Aorta (tissue), 4 donors: ENCODE data around the gene MARVELD3. TPM values are rescaled to one million over a fixed set of nuclear protein-coding genes. Genes with fewer than 3 reads are reported as not detected.

Source experiments
- polyA plus RNA-seq, 2 donors: library from polyadenylated mRNA; stranded (reverse); fragments of 200-250 nt; gene quantifications; one replicate each; pipeline ENCODE4 v1.2.3, GENCODE V29; 2013
- total RNA-seq, 2 donors: library from RNA; stranded (reverse); fragmentation: NEBNext Ultra II Directional; extraction: Animal tissue kit (Norgen Biotek cat#: 25700); gene quantifications; one replicate each; pipeline ENCODE4 v1.2.1, GENCODE V29; 2021
- donor health status: healthy with polysubstance abuse.
- donor health status: Bipolar disorder and iron deficiency.
- donor health status: DM: no; HTN: no; CAD: no.
- donor health status: DM: yes; HTN: yes; CAD: no.

The MARVELD3 gene
- total and polyA plus RNA-seq, 4 donors: 5.0 TPM; not detected in 3

Other genes starting within 250 kb of the MARVELD3 start
- gene TLE7, start 184.1 kb upstream of the MARVELD3 start, total RNA-seq: not detected
- gene TLE7, start 184.1 kb upstream of the MARVELD3 start, polyA plus RNA-seq: not detected
- 10 to 100 TPM; 10.0 to 11.7 TPM for gene ZNF23, start 163.9 kb upstream of the MARVELD3 start, total RNA-seq
- gene ZNF23, start 163.9 kb upstream of the MARVELD3 start, polyA plus RNA-seq: 10 to 100 TPM; 11.8 to 13.8 TPM
- 1 to 10 TPM; 3.3 to 9.2 TPM for gene ZNF19, start 136.9 kb upstream of the MARVELD3 start, total RNA-seq
- gene ZNF19, start 136.9 kb upstream of the MARVELD3 start, polyA plus RNA-seq: 1 to 10 TPM; 2.7 to 2.9 TPM
- gene CHST4, start 99.8 kb upstream of the MARVELD3 start, total RNA-seq: not detected
- under 1 TPM in 1 of 2 donors, not detected in 1; 0.88 TPM for gene CHST4, start 99.8 kb upstream of the MARVELD3 start, polyA plus RNA-seq
- not detected for gene TAT, start 49.1 kb upstream of the MARVELD3 start, total RNA-seq
- not detected for gene TAT, start 49.1 kb upstream of the MARVELD3 start, polyA plus RNA-seq
- 10 to 100 TPM; 10.6 to 13.1 TPM for gene PHLPP2, start 98.5 kb downstream of the MARVELD3 start, total RNA-seq
- 1 to 10 TPM; 2.9 to 4.4 TPM for gene PHLPP2, start 98.5 kb downstream of the MARVELD3 start, polyA plus RNA-seq
- gene AP1G1, start 182.7 kb downstream of the MARVELD3 start, total RNA-seq: 10 to 100 TPM; 72.3 to 87.7 TPM
- 10 to 100 TPM; 12.4 to 24.1 TPM for gene AP1G1, start 182.7 kb downstream of the MARVELD3 start, polyA plus RNA-seq
- gene ATXN1L, start 219.8 kb downstream of the MARVELD3 start, total RNA-seq: 10 to 100 TPM; 30.4 to 31.2 TPM
- 10 to 100 TPM in 1 of 2 donors, 1 to 10 TPM in 1; 7.9 to 10.8 TPM for gene ATXN1L, start 219.8 kb downstream of the MARVELD3 start, polyA plus RNA-seq